ENCODE data around the gene EXOC3L1. TPM values are rescaled to one million over a fixed set of nuclear protein-coding genes. Genes with fewer than 3 reads are reported as not detected.

EXOC3L1 gene
- 0.08 TPM in 1 of 2 replicates, not detected in the other for total RNA-seq

GRCh38 chr16:67190041-67190440, at the start of gene EXOC3L1:
Gene EXOC3L1 (minus strand): TSS chr16:67190136. CDS start chr16:67189676, 460 bp downstream.

GRCh38 chr16:67226804-67227566, 37.0 kb upstream of the EXOC3L1 start, which contains the start of gene TMEM208:
Gene TMEM208 (plus strand): TSS chr16:67227130. CDS start chr16:67227219, 89 bp downstream.

GRCh38 chr16:67199011-67199807, 9.3 kb upstream of the EXOC3L1 start, which contains the start of gene ELMO3:
Gene ELMO3 (plus strand): TSS chr16:67199131. CDS start chr16:67199327, 196 bp downstream.

GRCh38 chr16:67191995-67192681, 2.2 kb upstream of the EXOC3L1 start, which contains the start of gene E2F4:
Gene E2F4 (plus strand): TSS chr16:67192155. CDS start chr16:67192228, 73 bp downstream.

GRCh38 chr16:67183627-67184452, 6.1 kb downstream of the EXOC3L1 start, which contains the start of gene MATCAP1:
Gene MATCAP1 (minus strand): TSS chr16:67183963. CDS start chr16:67180610, 3,353 bp downstream.

GRCh38 chr16:67170168-67170948, 19.6 kb downstream of the EXOC3L1 start, which contains the start of gene NOL3:
Gene NOL3 (plus strand): TSS chr16:67170538.

GRCh38 chr16:67164599-67165061, 25.3 kb downstream of the EXOC3L1 start, which contains the start of gene HSF4:
Gene HSF4 (plus strand): TSS chr16:67164745. CDS start chr16:67164812, 67 bp downstream.

GRCh38 chr16:67150833-67151396, 39.0 kb downstream of the EXOC3L1 start, which contains the start of gene B3GNT9:
Gene B3GNT9 (minus strand): TSS chr16:67150998. CDS start chr16:67150485, 513 bp downstream.

Other genes starting within 250 kb of the EXOC3L1 start
- 0.78 and 0.99 TPM in 2 replicates for gene CES3, start 228.9 kb downstream of the EXOC3L1 start, total RNA-seq
- gene CES4A, start 201.5 kb downstream of the EXOC3L1 start, total RNA-seq = 1.1 and 2.4 TPM in 2 replicates
- 48.2 and 64.0 TPM in 2 replicates for gene CBFB, start 161.0 kb downstream of the EXOC3L1 start, total RNA-seq
- 8.4 and 12.8 TPM in 2 replicates for gene PHAF1, start 80.2 kb downstream of the EXOC3L1 start, total RNA-seq
- gene B3GNT9, start 39.1 kb downstream of the EXOC3L1 start, total RNA-seq = 18.1 and 23.9 TPM in 2 replicates
- 34.4 and 39.5 TPM in 2 replicates for gene TRADD, start 30.2 kb downstream of the EXOC3L1 start, total RNA-seq
- 11.3 and 12.1 TPM in 2 replicates for gene FBXL8, start 30.2 kb downstream of the EXOC3L1 start, total RNA-seq
- 4.9 and 9.4 TPM in 2 replicates for gene HSF4, start 25.4 kb downstream of the EXOC3L1 start, total RNA-seq
- 24.8 and 31.0 TPM in 2 replicates for gene NOL3, start 19.6 kb downstream of the EXOC3L1 start, total RNA-seq
- 9.2 and 12.7 TPM in 2 replicates for gene MATCAP1, start 6.2 kb downstream of the EXOC3L1 start, total RNA-seq
- 81.8 and 112 TPM in 2 replicates for gene E2F4, start 2.0 kb upstream of the EXOC3L1 start, total RNA-seq
- gene ELMO3, start 9.0 kb upstream of the EXOC3L1 start, total RNA-seq = 56.5 and 70.0 TPM in 2 replicates
- 30.2 and 46.2 TPM in 2 replicates for gene TMEM208, start 37.0 kb upstream of the EXOC3L1 start, total RNA-seq
- gene FHOD1, start 57.3 kb upstream of the EXOC3L1 start, total RNA-seq = 24.1 and 35.0 TPM in 2 replicates
- gene SLC9A5, start 58.8 kb upstream of the EXOC3L1 start, total RNA-seq = 0.65 and 1.2 TPM in 2 replicates
- 2.6 and 5.2 TPM in 2 replicates for gene PLEKHG4, start 89.4 kb upstream of the EXOC3L1 start, total RNA-seq
- not detected in 2 replicates for gene KCTD19, start 136.6 kb upstream of the EXOC3L1 start, total RNA-seq
- 0.31 TPM in 1 of 2 replicates, not detected in the other for gene LRRC36, start 136.7 kb upstream of the EXOC3L1 start, total RNA-seq
- gene TPPP3, start 203.4 kb upstream of the EXOC3L1 start, total RNA-seq = not detected in 2 replicates
- gene ZDHHC1, start 226.3 kb upstream of the EXOC3L1 start, total RNA-seq = 4.4 and 6.2 TPM in 2 replicates
- gene HSD11B2, start 241.0 kb upstream of the EXOC3L1 start, total RNA-seq = 0.23 TPM in 1 of 2 replicates, not detected in the other

All from hair follicular keratinocyte (primary cell).